Lung (tissue), 12 donors: ENCODE measurements around the gene NPTN. TPM values are rescaled to one million over a fixed set of nuclear protein-coding genes. Genes with fewer than 3 reads are reported as not detected.

Experiments used
- ATAC-seq: fragments of 200-7000 bp; cut with Tn5 transposase; one replicate; pipeline ENCODE4 v1.9.1; 2020; ENCODE audit warnings: moderate number of reproducible peaks; ENCODE audit not compliant: insufficient read depth, low FRiP score
- DNase-seq, 3 donors: peaks; one replicate each; pipeline ENCODE4 v3.0.0-alpha.2; 2013 to 2017
- H3K27ac ChIP-seq, 2 donors: one replicate each; pipeline ENCODE4 v1.5.1; 2013; ENCODE audit warnings: mild to moderate bottlenecking in 2 of 2, moderate library complexity in 2 of 2, control low read depth in 1 of 2, inconsistent platforms in 1 of 2, low read depth in 1 of 2, low read length in 1 of 2
- H3K27me3 ChIP-seq, 3 donors: one replicate each; pipeline ENCODE4 v1.5.1; 2013; ENCODE audit warnings: low read length in 2 of 3; ENCODE audit not compliant: control insufficient read depth in 3 of 3, insufficient read depth in 3 of 3
- H3K36me3 ChIP-seq, 4 donors: one replicate each; pipeline ENCODE4 v1.5.1; 2013; ENCODE audit warnings: low read length in 4 of 4, mild to moderate bottlenecking in 1 of 4, moderate library complexity in 1 of 4; ENCODE audit not compliant: control insufficient read depth in 4 of 4, insufficient read depth in 4 of 4
- H3K4me1 ChIP-seq, 5 donors: one replicate each; pipeline ENCODE4 v1.5.1; 2013; ENCODE audit warnings: low read length in 5 of 5, mild to moderate bottlenecking in 2 of 5, moderate library complexity in 1 of 5; ENCODE audit not compliant: control insufficient read depth in 5 of 5, insufficient read depth in 5 of 5
- H3K4me3 ChIP-seq: one replicate; pipeline ENCODE4 v1.5.1; 2013; ENCODE audit warnings: mild to moderate bottlenecking, control low read depth, moderate library complexity
- H3K9ac ChIP-seq, 2 donors: one replicate each; pipeline ENCODE4 v1.5.1; 2013; ENCODE audit warnings: low read length in 2 of 2, control low read depth in 1 of 2; ENCODE audit not compliant: insufficient read depth in 1 of 2
- H3K9me3 ChIP-seq, 4 donors: one replicate each; pipeline ENCODE4 v1.5.1; 2013; ENCODE audit warnings: low read length in 3 of 4, mild to moderate bottlenecking in 1 of 4, moderate library complexity in 1 of 4; ENCODE audit not compliant: control insufficient read depth in 4 of 4, insufficient read depth in 3 of 4
- CTCF ChIP-seq: IDR thresholded peaks from 2 replicates; pipeline ENCODE4 v1.5.1; 2012; ENCODE audit warnings: mild to moderate bottlenecking; ENCODE audit errors: control extremely low read depth, extremely low read depth
- WGBS, 2 donors: extraction: QIAGEN DNeasy Blood & Tissue Kit; methylation state at CpG; one replicate each; pipeline ENCODE4 v1.1.7; 2013; 5-methylcytosine and 5-hydroxymethylcytosine counted together
- polyA plus RNA-seq, 2 donors: library from polyadenylated mRNA; stranded (reverse); fragments of 200-250 nt; gene quantifications; one replicate each; pipeline ENCODE4 v1.2.1, GENCODE V29; 2013
- total RNA-seq, 2 donors: library from RNA; depleted of rRNA in 1 of 2; stranded (reverse); fragments of >200 nt in 1 of 2; gene quantifications; one replicate each; pipeline ENCODE4 v1.2.1, GENCODE V29; 2014 to 2021
- donor health status: control.
- donor health status: control.
- donor health status: Bipolar disorder and iron deficiency.
- donor health status: healthy.
- donor health status: DM: yes; HTN: yes; CAD: no.

Gene NPTN
- total and polyA plus RNA-seq, 4 donors = 34.1 to 148 (median 122) TPM

GRCh38 chr15:73518180-73518862, 114.9 kb downstream of the NPTN start:
- peaks cover 0 to 4% (median 0%) of the 10 kb centered on the region in 5 donors for H3K4me1 ChIP-seq
- no peaks in the 10 kb centered on the region for H3K36me3 ChIP-seq
- WGBS, 2 donors = 72 to 74% methylated on average over 3 of the region's 3 CpGs
- H3K27ac ChIP-seq = no peak overlapping the region
- no peak for TF ChIP-seq CTCF
- peaks cover 0 to 1% (median 0%) of the 10 kb centered on the region in 4 donors for H3K9me3 ChIP-seq
- ATAC-seq (no peak), DNase-seq (no peak)
- H3K27me3 ChIP-seq = no peaks in the 10 kb centered on the region
- no peak overlapping the region for H3K4me3 ChIP-seq
- no peak overlapping the region for H3K9ac ChIP-seq

DNA sequence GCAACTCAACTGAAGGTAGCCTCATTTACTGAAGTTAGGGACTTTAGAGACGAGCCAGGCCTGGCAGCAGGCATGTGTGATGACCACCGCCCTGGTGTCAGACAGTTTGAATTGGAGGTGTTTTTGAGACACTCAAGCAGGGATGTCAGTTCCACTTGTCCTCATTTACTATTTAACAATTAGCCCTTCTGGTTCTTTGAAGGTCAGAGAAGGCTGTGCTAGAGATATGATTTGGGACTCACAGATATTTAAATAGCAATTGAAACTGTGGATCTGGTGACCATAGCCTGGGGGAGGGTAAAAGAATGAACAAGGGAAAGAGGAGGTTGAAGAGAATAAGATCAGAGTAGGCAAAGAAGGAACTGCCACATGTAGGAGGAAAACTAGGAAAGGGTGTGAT, 115.6 kb downstream of the NPTN start:
- no peaks in the 10 kb centered on the region for H3K27me3 ChIP-seq
- H3K9me3 ChIP-seq = peaks cover 0 to 1% (median 0%) of the 10 kb centered on the region in 4 donors
- DNase-seq = no peak
- 72 to 82% methylated on average over 2 of the region's 2 CpGs for WGBS, 2 donors
- H3K4me3 ChIP-seq = no peak overlapping the region
- no peak for ATAC-seq
- no peak overlapping the region for H3K27ac ChIP-seq
- no peaks in the 10 kb centered on the region for H3K36me3 ChIP-seq
- H3K4me1 ChIP-seq = peaks cover 0 to 4% (median 0%) of the 10 kb centered on the region in 5 donors
- H3K9ac ChIP-seq = no peak overlapping the region
- no peak for TF ChIP-seq CTCF

GRCh38 chr15:73515527-73515926, 117.7 kb downstream of the NPTN start:
- no peak overlapping the region for H3K27ac ChIP-seq
- H3K36me3 ChIP-seq = no peaks in the 10 kb centered on the region
- H3K27me3 ChIP-seq = no peaks in the 10 kb centered on the region
- no peak overlapping the region for H3K4me3 ChIP-seq
- 88 to 100% methylated on average over 1 of the region's 1 CpG for WGBS, 2 donors
- H3K9me3 ChIP-seq = peaks cover 0 to 1% (median 0%) of the 10 kb centered on the region in 4 donors
- H3K4me1 ChIP-seq = peaks cover 0 to 4% (median 0%) of the 10 kb centered on the region in 5 donors
- H3K9ac ChIP-seq = no peak overlapping the region
- ATAC-seq = no peak
- TF ChIP-seq CTCF = no peak
- DNase-seq = no peak

Other genes starting within 250 kb of the NPTN start
- not detected for gene REC114, start 190.2 kb downstream of the NPTN start, total RNA-seq
- gene REC114, start 190.2 kb downstream of the NPTN start, polyA plus RNA-seq = under 1 TPM in 1 of 2 donors, not detected in 1; 0.15 TPM
- 10 to 100 TPM; 39.5 to 71.1 TPM for gene CD276, start 51.0 kb upstream of the NPTN start, total RNA-seq
- gene CD276, start 51.0 kb upstream of the NPTN start, polyA plus RNA-seq = 10 to 100 TPM; 33.8 to 34.7 TPM
- 1 to 10 TPM; 3.1 to 5.6 TPM for gene INSYN1, start 120.0 kb upstream of the NPTN start, total RNA-seq
- 1 to 10 TPM in 1 of 2 donors, under 1 TPM in 1; 0.86 to 4.9 TPM for gene INSYN1, start 120.0 kb upstream of the NPTN start, polyA plus RNA-seq
- not detected for gene TBC1D21, start 240.2 kb upstream of the NPTN start, total RNA-seq
- not detected for gene TBC1D21, start 240.2 kb upstream of the NPTN start, polyA plus RNA-seq